DOHH2 (cell line): ENCODE data around the gene PCDH7.

Experiments used
- H3F3A ChIP-seq: fragments of 200-600 bp; sonication (generic), shearing (Covaris generic); 2 replicates; pipeline ENCODE4 v1.6.0; 2016; ENCODE audit warnings: antibody characterized with exemption, mild to moderate bottlenecking; ENCODE audit not compliant: control insufficient read depth, insufficient read depth
- H3K27ac ChIP-seq: fragments of 200-600 bp; sonication (generic); 2 replicates; pipeline ENCODE4 v1.5.1; 2014; ENCODE audit warnings: low read depth, mild to moderate bottlenecking, low read length, moderate library complexity
- H3K27me3 ChIP-seq: fragments of 200-600 bp; sonication (generic); 2 replicates; pipeline ENCODE4 v1.6.1; 2014; ENCODE audit warnings: mild to moderate bottlenecking, low read length, mixed read lengths; ENCODE audit not compliant: control insufficient read depth
- H3K36me3 ChIP-seq: fragments of 200-600 bp; sonication (generic); 2 replicates; pipeline ENCODE4 v1.6.1; 2014; ENCODE audit warnings: mild to moderate bottlenecking, low read length, moderate library complexity, mixed read lengths; ENCODE audit not compliant: control insufficient read depth
- H3K4me1 ChIP-seq: fragments of 200-600 bp; sonication (generic); 2 replicates; pipeline ENCODE4 v1.6.1; 2014; ENCODE audit warnings: mild to moderate bottlenecking, low read length, mixed read lengths; ENCODE audit not compliant: control insufficient read depth
- H3K4me2 ChIP-seq: fragments of 200-600 bp; sonication (generic); 2 replicates; pipeline ENCODE4 v1.6.0; 2014; ENCODE audit warnings: mild to moderate bottlenecking, low read length, moderate library complexity
- H3K4me3 ChIP-seq: fragments of 200-600 bp; sonication (generic); 2 replicates; pipeline ENCODE4 v1.5.1; 2014; ENCODE audit warnings: mild to moderate bottlenecking, low read length, mixed read lengths
- H3K79me2 ChIP-seq: fragments of 200-600 bp; sonication (generic); 2 replicates; pipeline ENCODE4 v1.6.1; 2014; ENCODE audit warnings: mild to moderate bottlenecking, low read length, mixed read lengths; ENCODE audit not compliant: control insufficient read depth
- H3K9me2 ChIP-seq: fragments of 200-600 bp; sonication (generic); replicated peaks from 2 replicates; pipeline ENCODE4 v1.6.1; 2014; ENCODE audit warnings: mild to moderate bottlenecking, low read length, mixed read lengths; ENCODE audit not compliant: control insufficient read depth
- H3K9me3 ChIP-seq: fragments of 200-600 bp; sonication (generic); 2 replicates; pipeline ENCODE4 v1.6.1; 2014; ENCODE audit warnings: antibody characterized with exemption, low read length, mixed read lengths; ENCODE audit not compliant: control insufficient read depth, insufficient read depth
- H4K20me1 ChIP-seq: fragments of 200-600 bp; sonication (generic); 2 replicates; pipeline ENCODE4 v1.6.0; 2014; ENCODE audit warnings: low read depth, mild to moderate bottlenecking, antibody characterized with exemption, low read length, moderate library complexity; ENCODE audit not compliant: control insufficient read depth, insufficient read depth
- CTCF ChIP-seq: fragments of 200-600 bp; sonication (generic); IDR thresholded peaks from one replicate; pipeline ENCODE4 v1.5.1; 2014; ENCODE audit warnings: antibody characterized with exemption, mild to moderate bottlenecking, low read depth, low read length; ENCODE audit not compliant: poor library complexity, severe bottlenecking
- EZH2phosphoT487 ChIP-seq: fragments of 200-600 bp; sonication (generic); IDR thresholded peaks from 2 replicates; pipeline ENCODE4 v1.6.1; 2017; ENCODE audit warnings: borderline replicate concordance, mild to moderate bottlenecking, antibody characterized with exemption, low read length, moderate library complexity, mixed read lengths

The PCDH7 gene

GRCh38 chr4:30714408-30715031, 5.6 kb upstream of the PCDH7 start:
- peak; percentile 67 for TF ChIP-seq CTCF
- TF ChIP-seq EZH2phosphoT487, result no peak
- H3K9me2 ChIP-seq, result no peaks in the 10 kb centered on the region
- no peaks in the 10 kb centered on the region for H3K36me3 ChIP-seq
- H3K4me3 ChIP-seq, result peak overlapping the region; percentile 71; the same call in 1 of the 2 replicates
- no peaks in the 10 kb centered on the region for H3K27me3 ChIP-seq
- H3F3A ChIP-seq, result peaks cover 19% of the 10 kb centered on the region
- peaks cover 11% of the 10 kb centered on the region; the same call in 1 of the 2 replicates for H3K79me2 ChIP-seq
- H3K27ac ChIP-seq, result peak overlapping the region; percentile 92
- H3K4me2 ChIP-seq, result peak overlapping the region; percentile 59
- no peaks in the 10 kb centered on the region for H3K9me3 ChIP-seq
- H3K4me1 ChIP-seq, result peaks cover 29% of the 10 kb centered on the region
- no peaks in the 10 kb centered on the region for H4K20me1 ChIP-seq

- TF ChIP-seq CTCF, result peak; percentile 60
- no peak for TF ChIP-seq EZH2phosphoT487
- no peaks in the 10 kb centered on the region for H3K27me3 ChIP-seq
- peak overlapping the region; percentile 71 for H3K4me3 ChIP-seq
- H3K9me2 ChIP-seq, result no peaks in the 10 kb centered on the region
- peaks cover 29% of the 10 kb centered on the region for H3K4me1 ChIP-seq
- H3K9me3 ChIP-seq, result no peaks in the 10 kb centered on the region
- H3K27ac ChIP-seq, result peak overlapping the region; percentile 92
- peaks cover 20% of the 10 kb centered on the region for H3K79me2 ChIP-seq
- peak overlapping the region; percentile 59 for H3K4me2 ChIP-seq
- no peaks in the 10 kb centered on the region for H4K20me1 ChIP-seq
- peaks cover 19% of the 10 kb centered on the region for H3F3A ChIP-seq
- no peaks in the 10 kb centered on the region; the same call in 1 of the 2 replicates for H3K36me3 ChIP-seq
Measured at GRCh38 chr4:30716158-30716557, 4.0 kb upstream of the PCDH7 start.

GRCh38 chr4:30716681-30717207, 3.4 kb upstream of the PCDH7 start:
- Histone ChIP-seq H3K36me3 (no peaks in the 10 kb centered on the region; the same call in 1 of the 2 replicates), H4K20me1 (no peaks in the 10 kb centered on the region), H3K9me2 (no peaks in the 10 kb centered on the region), H3K4me2 (peak overlapping the region; percentile 59), H3F3A (peaks cover 19% of the 10 kb centered on the region), H3K4me3 (peak overlapping the region; percentile 86), H3K9me3 (no peaks in the 10 kb centered on the region), H3K27me3 (no peaks in the 10 kb centered on the region), H3K27ac (peak overlapping the region; percentile 92), H3K4me1 (peaks cover 29% of the 10 kb centered on the region), H3K79me2 (peaks cover 26% of the 10 kb centered on the region)
- TF ChIP-seq CTCF (no peak), EZH2phosphoT487 (no peak)
